Measurements from ENCODE around the gene ADAMTS13.

DNA sequence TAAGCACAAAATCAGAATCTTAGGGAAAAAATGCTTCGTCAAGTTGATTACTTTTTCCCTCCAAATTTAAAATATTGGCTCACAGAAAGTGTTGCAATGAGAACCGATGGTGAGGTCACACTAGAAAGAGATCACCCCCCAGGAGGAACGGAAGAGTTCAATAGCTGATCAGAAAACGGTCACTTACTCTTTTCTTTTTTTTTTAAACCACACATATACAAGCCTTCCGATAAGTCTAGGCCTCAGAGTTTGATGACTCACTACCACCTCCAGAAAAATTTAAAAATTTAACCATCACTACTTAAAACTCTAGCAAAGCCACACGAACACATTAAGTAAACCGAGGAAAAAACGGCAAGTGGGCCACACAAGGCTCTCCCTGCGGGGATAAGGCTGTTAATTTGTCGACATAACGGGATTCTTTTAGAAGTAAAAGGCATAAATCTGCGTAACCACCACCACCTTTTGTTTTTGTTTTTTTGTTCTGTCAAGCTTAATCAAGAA lies 47.5 kb upstream of the ADAMTS13 start:
- TF ChIP-seq CTCF (IDR thresholded peaks at IDR 0.05 in 4 of 5, conservative IDR thresholded peaks at IDR 0.05 in 1 of 5) (no peak), POLR2A (IDR thresholded peaks at IDR 0.05) (no peak)
